Activated CD4-positive, alpha-beta memory T cell treated with anti-CD3 and anti-CD28 coated beads for 36 hours (primary cell): Measurements from ENCODE around the gene LEPR. TPM values are rescaled to one million over a fixed set of nuclear protein-coding genes. Genes with fewer than 3 reads are reported as not detected.
A peak's percentile ranks its signal among the peaks of the same experiment; 100 is the strongest.
"Not testable (repeated sequence)": the region's sequence is repeated elsewhere in the genome, so short reads cannot be mapped to it uniquely, and the experiment has no call there.

Experiments
- CTCF ChIA-PET: fragments of 350-600 bp; sonication (Branson Sonifier 250); formaldehyde crosslinking; loops from one replicate; lab custom pipeline; 2021; ENCODE audit warnings: antibody characterized with exemption, inconsistent platforms; lab: Charles Lee
- POLR2A ChIA-PET: fragments of 350-600 bp; sonication (Branson Sonifier 250); formaldehyde crosslinking; loops from one replicate; lab custom pipeline; 2021; ENCODE audit warnings: antibody characterized with exemption; lab: Charles Lee
- DNase-seq: peaks from one replicate; pipeline ENCODE4 v3.0.0-alpha.2; 2020
- H3K27ac Mint-ChIP-seq: one replicate; pipeline ENCODE4 v1.8.0; 2021; ENCODE audit warnings: mixed read lengths
- H3K27me3 Mint-ChIP-seq: one replicate; pipeline ENCODE4 v1.8.0; 2021; ENCODE audit warnings: mixed read lengths
- H3K36me3 Mint-ChIP-seq: one replicate; pipeline ENCODE4 v1.8.0; 2021; ENCODE audit warnings: mixed read lengths
- H3K4me1 Mint-ChIP-seq: one replicate; pipeline ENCODE4 v1.8.0; 2021; ENCODE audit warnings: low read depth, mixed read lengths
- H3K4me3 Mint-ChIP-seq: one replicate; pipeline ENCODE4 v1.8.0; 2021; ENCODE audit warnings: mild to moderate bottlenecking, mixed read lengths
- H3K9me3 Mint-ChIP-seq: one replicate; pipeline ENCODE4 v1.8.0; 2021; ENCODE audit warnings: mixed read lengths
- intact Hi-C: fragments of 100-400 bp; cut with micrococcal nuclease; formaldehyde crosslinking; loops from one replicate; pipeline ENCODE4 v1.15.1; 2023
- total RNA-seq, 2 experiments: library from RNA; stranded (reverse); gene quantifications; one replicate each; pipeline ENCODE4 v1.2.3, GENCODE V29; 2021

LEPR gene
- total RNA-seq: 1 to 10 TPM; 5.0 to 5.2 TPM

- H3K36me3 Mint-ChIP-seq: peaks cover 14% of the 10 kb centered on the region
- peak within 1 kb of the TSS; percentile 90 for H3K4me3 Mint-ChIP-seq
- no peaks in the 10 kb centered on the region for H3K9me3 Mint-ChIP-seq
- CTCF ChIA-PET: interaction anchor here (1.0 to 3.9 kb wide), 5 partner anchors 10 to 166 kb away, joined by 3 to 28 read pairs (median 9); no protein-coding TSS in a partner anchor
- H3K27ac Mint-ChIP-seq: peak within 1 kb of the TSS; percentile 88
- no peaks in the 10 kb centered on the region for H3K27me3 Mint-ChIP-seq
- H3K4me1 Mint-ChIP-seq: peaks cover 21% of the 10 kb centered on the region
- intact Hi-C loops: loop anchor here (1.0 to 5.0 kb wide), 9 partner anchors 22 to 954 kb away; partner anchors contain the start of gene JAK1
- POLR2A ChIA-PET: interaction anchor here (0.8 to 2.2 kb wide), 5 partner anchors 12 to 32 kb away, joined by 3 to 18 read pairs (median 4); no protein-coding TSS in a partner anchor
- DNase-seq: no peak
Observed at GRCh38 chr1:65420590-65421350, at the start of gene LEPR, which contains the start of gene LEPROT. Gene LEPR (plus strand): TSS chr1:65420668. CDS start chr1:65565566, 144,898 bp downstream. Gene LEPROT (plus strand): TSS chr1:65420668. CDS start chr1:65420725, 57 bp downstream.

- no peaks in the 10 kb centered on the region for H3K36me3 Mint-ChIP-seq
- H3K4me1 Mint-ChIP-seq: no peaks in the 10 kb centered on the region
- intact Hi-C loops: no loop called here
- H3K9me3 Mint-ChIP-seq: no peaks in the 10 kb centered on the region
- no peak overlapping the region for H3K4me3 Mint-ChIP-seq
- no peak for DNase-seq
- no peaks in the 10 kb centered on the region for H3K27me3 Mint-ChIP-seq
- CTCF ChIA-PET: no interaction called here
- POLR2A ChIA-PET: interaction anchor here (0.6 kb wide), 1 partner anchor 32 kb away, joined by 3 read pairs; no protein-coding TSS in a partner anchor
- no peak overlapping the region for H3K27ac Mint-ChIP-seq
Observed at GRCh38 chr1:65371544-65371943, 48.9 kb upstream of the LEPR start.

- Mint-ChIP-seq H3K27me3 (no peaks in the 10 kb centered on the region), H3K4me1 (no peaks in the 10 kb centered on the region), H3K9me3 (no peaks in the 10 kb centered on the region), H3K4me3 (no peak overlapping the region), H3K36me3 (no peaks in the 10 kb centered on the region), H3K27ac (no peak overlapping the region)
- intact Hi-C loops: no loop called here
- no peak for DNase-seq
- ChIA-PET POLR2A (no interaction called here), CTCF (no interaction called here)
Observed at GRCh38 chr1:65372557-65372956, 47.9 kb upstream of the LEPR start.

- intact Hi-C loops: no loop called here
- no peak for DNase-seq
- H3K4me1 Mint-ChIP-seq: no peaks in the 10 kb centered on the region
- H3K4me3 Mint-ChIP-seq: no peak overlapping the region
- ChIA-PET CTCF (no interaction called here), POLR2A (no interaction called here)
- H3K27ac Mint-ChIP-seq: no peak overlapping the region
- H3K36me3 Mint-ChIP-seq: peaks cover 2% of the 10 kb centered on the region
- no peaks in the 10 kb centered on the region for H3K27me3 Mint-ChIP-seq
- no peaks in the 10 kb centered on the region for H3K9me3 Mint-ChIP-seq
Observed at GRCh38 chr1:65377496-65378246, 42.8 kb upstream of the LEPR start.

- intact Hi-C loops: no loop called here
- Mint-ChIP-seq H3K36me3 (peaks cover 2% of the 10 kb centered on the region), H3K4me1 (no peaks in the 10 kb centered on the region), H3K27me3 (no peaks in the 10 kb centered on the region), H3K4me3 (no peak overlapping the region), H3K9me3 (no peaks in the 10 kb centered on the region), H3K27ac (no peak overlapping the region)
- ChIA-PET CTCF (no interaction called here), POLR2A (no interaction called here)
- no peak for DNase-seq
Observed at GRCh38 chr1:65378247-65378946, 42.1 kb upstream of the LEPR start.

GRCh38 chr1:65384426-65384825, 36.0 kb upstream of the LEPR start:
- H3K4me3 Mint-ChIP-seq, H3K36me3 Mint-ChIP-seq, CTCF ChIA-PET, H3K4me1 Mint-ChIP-seq, H3K27me3 Mint-ChIP-seq, POLR2A ChIA-PET, H3K9me3 Mint-ChIP-seq, DNase-seq, H3K27ac Mint-ChIP-seq, intact Hi-C loops: not testable (repeated sequence)

GRCh38 chr1:65386439-65386838, 34.0 kb upstream of the LEPR start:
- H3K9me3 Mint-ChIP-seq: no peaks in the 10 kb centered on the region
- H3K27ac Mint-ChIP-seq: no peak overlapping the region
- H3K4me1 Mint-ChIP-seq: peaks cover 11% of the 10 kb centered on the region
- H3K4me3 Mint-ChIP-seq: no peak overlapping the region
- ChIA-PET CTCF (no interaction called here), POLR2A (no interaction called here)
- intact Hi-C loops: no loop called here
- H3K27me3 Mint-ChIP-seq: no peaks in the 10 kb centered on the region
- no peak for DNase-seq
- H3K36me3 Mint-ChIP-seq: peaks cover 3% of the 10 kb centered on the region

- intact Hi-C loops: no loop called here
- no peak overlapping the region for H3K27ac Mint-ChIP-seq
- no peaks in the 10 kb centered on the region for H3K27me3 Mint-ChIP-seq
- CTCF ChIA-PET: no interaction called here
- no peak overlapping the region for H3K4me3 Mint-ChIP-seq
- DNase-seq: no peak
- peaks cover 3% of the 10 kb centered on the region for H3K36me3 Mint-ChIP-seq
- no peaks in the 10 kb centered on the region for H3K9me3 Mint-ChIP-seq
- peaks cover 14% of the 10 kb centered on the region for H3K4me1 Mint-ChIP-seq
- POLR2A ChIA-PET: no interaction called here
Observed at GRCh38 chr1:65387821-65388220, 32.6 kb upstream of the LEPR start.

GRCh38 chr1:65388908-65389695, 31.4 kb upstream of the LEPR start:
- ChIA-PET POLR2A (interaction anchor here (1.0 kb wide), 1 partner anchor 31 kb away, joined by 3 read pairs; the partner anchor contains the start of genes LEPR and LEPROT), CTCF (no interaction called here)
- DNase-seq: no peak
- Mint-ChIP-seq H3K9me3 (no peaks in the 10 kb centered on the region), H3K4me3 (no peak overlapping the region), H3K4me1 (peaks cover 24% of the 10 kb centered on the region), H3K36me3 (peaks cover 3% of the 10 kb centered on the region), H3K27ac (peak overlapping the region; percentile 21), H3K27me3 (no peaks in the 10 kb centered on the region)
- intact Hi-C loops: no loop called here

GRCh38 chr1:65392497-65392896, 28.0 kb upstream of the LEPR start:
- no peak overlapping the region for H3K4me3 Mint-ChIP-seq
- POLR2A ChIA-PET: no interaction called here
- no peaks in the 10 kb centered on the region for H3K36me3 Mint-ChIP-seq
- intact Hi-C loops: loop anchor here (5.0 to 10.0 kb wide), 6 partner anchors 180 to 942 kb away; partner anchors contain the start of gene AK4
- no peaks in the 10 kb centered on the region for H3K9me3 Mint-ChIP-seq
- H3K4me1 Mint-ChIP-seq: peaks cover 49% of the 10 kb centered on the region
- no peaks in the 10 kb centered on the region for H3K27me3 Mint-ChIP-seq
- no peak for DNase-seq
- CTCF ChIA-PET: interaction anchor here (1.8 kb wide), 1 partner anchor 39 kb away, joined by 4 read pairs; no protein-coding TSS in a partner anchor
- H3K27ac Mint-ChIP-seq: peak overlapping the region; percentile 25

- Mint-ChIP-seq H3K4me1 (peaks cover 57% of the 10 kb centered on the region), H3K36me3 (no peaks in the 10 kb centered on the region), H3K4me3 (no peak overlapping the region), H3K9me3 (no peaks in the 10 kb centered on the region), H3K27ac (peak overlapping the region; percentile 69), H3K27me3 (no peaks in the 10 kb centered on the region)
- POLR2A ChIA-PET: interaction anchor here (1.5 to 2.3 kb wide), 2 partner anchors 27 to 30 kb away, joined by 10 to 18 read pairs; partner anchors contain the start of genes LEPR and LEPROT
- CTCF ChIA-PET: interaction anchor here (0.7 to 2.1 kb wide), 4 partner anchors 26 to 295 kb away, joined by 3 to 13 read pairs (median 4); partner anchors contain the start of genes LEPR and LEPROT
- DNase-seq: peak; percentile 57
- intact Hi-C loops: loop anchor here (1.0 to 10.0 kb wide), 12 partner anchors 27 to 941 kb away; partner anchors contain the start of genes AK4, LEPR and LEPROT
Observed at GRCh38 chr1:65393347-65393746, 27.1 kb upstream of the LEPR start.
